ENCODE measurements around the gene TMPRSS13. TPM values are rescaled to one million over a fixed set of nuclear protein-coding genes. Genes with fewer than 3 reads are reported as not detected.

TMPRSS13 gene
- total and polyA plus RNA-seq, 2 experiments from 2014 or later, result 1.3 to 1.9 TPM

GRCh38 chr11:117936973-117937372, 7.8 kb upstream of the TMPRSS13 start:
- WGBS (ENCODE audit: low lambda C conversion rate, missing lambda C conversion rate), result 67% methylated on average over 6 of the region's 6 CpGs
- TF ChIP-seq EZH2phosphoT487 (IDR thresholded peaks at IDR 0.05; ENCODE audit: low read depth, severe bottlenecking, unreplicated experiment), result no peak
- TF ChIP-seq, protein P1, sequence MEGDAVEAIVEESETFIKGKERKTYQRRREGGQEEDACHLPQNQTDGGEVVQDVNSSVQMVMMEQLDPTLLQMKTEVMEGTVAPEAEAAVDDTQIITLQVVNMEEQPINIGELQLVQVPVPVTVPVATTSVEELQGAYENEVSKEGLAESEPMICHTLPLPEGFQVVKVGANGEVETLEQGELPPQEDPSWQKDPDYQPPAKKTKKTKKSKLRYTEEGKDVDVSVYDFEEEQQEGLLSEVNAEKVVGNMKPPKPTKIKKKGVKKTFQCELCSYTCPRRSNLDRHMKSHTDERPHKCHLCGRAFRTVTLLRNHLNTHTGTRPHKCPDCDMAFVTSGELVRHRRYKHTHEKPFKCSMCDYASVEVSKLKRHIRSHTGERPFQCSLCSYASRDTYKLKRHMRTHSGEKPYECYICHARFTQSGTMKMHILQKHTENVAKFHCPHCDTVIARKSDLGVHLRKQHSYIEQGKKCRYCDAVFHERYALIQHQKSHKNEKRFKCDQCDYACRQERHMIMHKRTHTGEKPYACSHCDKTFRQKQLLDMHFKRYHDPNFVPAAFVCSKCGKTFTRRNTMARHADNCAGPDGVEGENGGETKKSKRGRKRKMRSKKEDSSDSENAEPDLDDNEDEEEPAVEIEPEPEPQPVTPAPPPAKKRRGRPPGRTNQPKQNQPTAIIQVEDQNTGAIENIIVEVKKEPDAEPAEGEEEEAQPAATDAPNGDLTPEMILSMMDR (IDR thresholded peaks at IDR 0.05; ENCODE audit: poor library complexity), result no peak
- TF ChIP-seq EZH2 (IDR thresholded peaks at IDR 0.05; ENCODE audit: borderline replicate concordance), result no peak
- no peaks in the 10 kb centered on the region for H3K79me2 ChIP-seq

GRCh38 chr11:117934526-117935307, 5.5 kb upstream of the TMPRSS13 start:
- Histone ChIP-seq H3K4me3 (no peak overlapping the region), H3K4me2 (no peak overlapping the region), H3K4me1 (ENCODE audit: insufficient read depth) (peaks cover 3% of the 10 kb centered on the region), H3K9me2 (replicated peaks; ENCODE audit: insufficient read depth) (no peaks in the 10 kb centered on the region), H3K79me2 (no peaks in the 10 kb centered on the region), H3K36me3 (replicated peaks; ENCODE audit: insufficient read depth, low read depth) (no peaks in the 10 kb centered on the region), H3K27ac (no peak overlapping the region), H2AFZ (no peak overlapping the region), H4K20me1 (ENCODE audit: insufficient read depth, poor library complexity, severe bottlenecking) (no peaks in the 10 kb centered on the region), H3K27me3 (no peaks in the 10 kb centered on the region), H3K9me3 (ENCODE audit: low read depth) (no peaks in the 10 kb centered on the region)
- WGBS (ENCODE audit: low lambda C conversion rate, missing lambda C conversion rate), result 91% methylated on average over 19 of the region's 19 CpGs
- TF ChIP-seq EZH2 (IDR thresholded peaks at IDR 0.05; ENCODE audit: borderline replicate concordance) (no peak), EZH2phosphoT487 (IDR thresholded peaks at IDR 0.05; ENCODE audit: low read depth, severe bottlenecking, unreplicated experiment) (no peak)
- TF ChIP-seq, protein P1 (IDR thresholded peaks at IDR 0.05; ENCODE audit: poor library complexity), result no peak
- DNase-seq (ENCODE audit: low spot score), result no peak

More at GRCh38 chr11:117936973-117937372, 7.8 kb upstream of the TMPRSS13 start:
- no peaks in the 10 kb centered on the region for H3K9me3 ChIP-seq (ENCODE audit: low read depth)
- H3K4me2 ChIP-seq, result no peak overlapping the region
- H3K36me3 ChIP-seq (replicated peaks; ENCODE audit: insufficient read depth, low read depth), result no peaks in the 10 kb centered on the region
- no peaks in the 10 kb centered on the region for H3K9me2 ChIP-seq (replicated peaks; ENCODE audit: insufficient read depth)
- H2AFZ ChIP-seq, result no peak overlapping the region
- no peaks in the 10 kb centered on the region for H4K20me1 ChIP-seq (ENCODE audit: insufficient read depth, poor library complexity, severe bottlenecking)
- H3K27ac ChIP-seq, result no peak overlapping the region
- no peaks in the 10 kb centered on the region for H3K27me3 ChIP-seq
- peaks cover 13% of the 10 kb centered on the region for H3K4me1 ChIP-seq (ENCODE audit: insufficient read depth)
- no peak for DNase-seq (ENCODE audit: low spot score)
- no peak overlapping the region for H3K4me3 ChIP-seq

DNA sequence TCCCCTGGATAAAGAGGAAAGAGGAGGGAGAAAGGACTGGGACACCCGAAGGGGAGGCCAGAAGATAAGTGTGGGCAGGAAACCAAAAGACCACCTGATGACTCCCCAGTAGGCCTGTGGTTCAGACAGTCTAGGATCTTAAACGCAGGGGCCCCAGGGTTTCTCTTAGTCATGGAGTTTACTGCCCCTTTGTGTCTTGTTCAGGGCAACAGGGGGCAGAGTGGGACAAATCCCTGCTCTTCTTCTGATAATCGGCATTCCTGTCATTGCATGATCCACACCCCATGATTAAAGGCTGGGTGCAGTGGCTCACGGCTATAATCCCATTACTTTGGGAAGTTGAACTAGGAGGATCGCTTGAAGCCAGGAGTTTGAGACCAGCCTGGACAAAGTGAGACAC, 4.7 kb upstream of the TMPRSS13 start:
- TF ChIP-seq, protein P1 (IDR thresholded peaks at IDR 0.05; ENCODE audit: poor library complexity), result no peak
- no peak for TF ChIP-seq EZH2 (IDR thresholded peaks at IDR 0.05; ENCODE audit: borderline replicate concordance)
- no peak for TF ChIP-seq EZH2phosphoT487 (IDR thresholded peaks at IDR 0.05; ENCODE audit: low read depth, severe bottlenecking, unreplicated experiment)
- H4K20me1 ChIP-seq (ENCODE audit: insufficient read depth, poor library complexity, severe bottlenecking), result no peaks in the 10 kb centered on the region
- no peaks in the 10 kb centered on the region for H3K79me2 ChIP-seq
- H3K36me3 ChIP-seq (replicated peaks; ENCODE audit: insufficient read depth, low read depth), result no peaks in the 10 kb centered on the region
- no peak for DNase-seq (ENCODE audit: low spot score)
- no peaks in the 10 kb centered on the region for H3K9me2 ChIP-seq (replicated peaks; ENCODE audit: insufficient read depth)
- WGBS (ENCODE audit: low lambda C conversion rate, missing lambda C conversion rate), result 68% methylated on average over 5 of the region's 5 CpGs
- no peak overlapping the region for H3K4me3 ChIP-seq
- H3K9me3 ChIP-seq (ENCODE audit: low read depth), result no peaks in the 10 kb centered on the region
- H3K27me3 ChIP-seq, result no peaks in the 10 kb centered on the region
- H3K27ac ChIP-seq, result no peak overlapping the region
- no peak overlapping the region for H2AFZ ChIP-seq
- H3K4me1 ChIP-seq (ENCODE audit: insufficient read depth), result peaks cover 10% of the 10 kb centered on the region
- H3K4me2 ChIP-seq, result no peak overlapping the region

All from hepatocyte (in vitro differentiated cells).